Activated CD4-positive, CD25-positive, alpha-beta regulatory T cell (primary cell): Measurements from ENCODE around the gene CALCOCO1.

Experiments
- DNase-seq, 4 experiments: peaks; one replicate each; lab custom pipeline; 2025; lab: John Stamatoyannopoulos, UW

The CALCOCO1 gene

DNA sequence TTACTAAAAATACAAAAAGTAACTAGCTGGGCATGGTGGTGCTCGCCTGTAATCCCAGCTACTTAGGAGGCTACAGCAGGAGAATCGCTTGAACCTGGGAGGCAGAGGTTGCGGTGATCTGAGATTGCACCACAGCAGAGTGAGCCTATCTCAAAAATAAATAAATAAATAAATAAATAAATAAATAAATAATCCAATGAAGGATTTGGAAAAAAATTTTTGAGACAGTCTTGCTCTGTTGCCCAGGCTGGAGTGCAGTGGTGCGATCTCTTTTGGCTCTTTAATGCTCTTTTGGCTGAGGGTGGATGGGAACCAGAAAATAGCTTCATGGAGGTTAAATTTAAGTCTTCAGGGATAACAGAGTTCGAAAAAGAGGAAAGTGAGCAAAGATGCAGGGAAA is 63.1 kb downstream of the CALCOCO1 start:
- DNase-seq = no peak

DNA sequence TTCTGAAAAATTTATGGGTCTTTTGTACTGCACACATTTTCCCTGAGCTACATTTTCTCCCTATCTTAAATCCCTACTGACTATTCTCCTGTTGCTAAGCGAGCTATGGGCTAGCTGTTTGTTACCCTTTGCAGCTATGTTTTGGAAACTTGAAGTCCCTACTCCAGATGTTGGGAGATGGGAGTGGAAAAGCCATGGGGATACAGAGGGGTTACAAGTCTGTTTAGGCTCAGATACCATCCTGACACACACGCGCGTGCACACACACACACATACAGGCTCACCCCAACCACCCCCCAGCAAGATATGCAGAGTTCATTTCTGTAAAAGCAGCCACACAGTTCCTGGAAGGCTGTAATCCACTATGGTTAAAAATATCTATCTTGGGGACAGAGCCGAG is 67.2 kb downstream of the CALCOCO1 start:
- DNase-seq = no peak

DNA sequence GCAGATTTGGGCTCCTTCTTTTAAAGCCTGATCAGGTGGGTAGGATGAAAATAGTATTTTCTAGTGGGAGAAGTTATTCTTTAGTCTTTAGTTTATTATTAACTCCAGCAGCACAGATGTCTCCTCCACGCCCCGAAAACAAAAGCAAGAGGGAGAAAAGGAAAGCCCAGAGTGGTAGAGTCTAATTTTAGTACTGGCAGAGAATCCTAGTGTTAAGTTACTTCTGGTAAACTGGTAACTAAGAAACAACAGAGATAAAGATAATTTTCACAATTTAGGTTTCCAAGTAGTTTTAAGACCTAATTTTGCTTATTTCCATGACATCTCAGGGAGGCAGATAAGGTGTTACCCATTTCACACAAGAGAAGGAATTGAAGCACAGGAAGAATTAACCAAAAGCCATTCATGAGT is 67.7 kb downstream of the CALCOCO1 start:
- DNase-seq = no peak

DNA sequence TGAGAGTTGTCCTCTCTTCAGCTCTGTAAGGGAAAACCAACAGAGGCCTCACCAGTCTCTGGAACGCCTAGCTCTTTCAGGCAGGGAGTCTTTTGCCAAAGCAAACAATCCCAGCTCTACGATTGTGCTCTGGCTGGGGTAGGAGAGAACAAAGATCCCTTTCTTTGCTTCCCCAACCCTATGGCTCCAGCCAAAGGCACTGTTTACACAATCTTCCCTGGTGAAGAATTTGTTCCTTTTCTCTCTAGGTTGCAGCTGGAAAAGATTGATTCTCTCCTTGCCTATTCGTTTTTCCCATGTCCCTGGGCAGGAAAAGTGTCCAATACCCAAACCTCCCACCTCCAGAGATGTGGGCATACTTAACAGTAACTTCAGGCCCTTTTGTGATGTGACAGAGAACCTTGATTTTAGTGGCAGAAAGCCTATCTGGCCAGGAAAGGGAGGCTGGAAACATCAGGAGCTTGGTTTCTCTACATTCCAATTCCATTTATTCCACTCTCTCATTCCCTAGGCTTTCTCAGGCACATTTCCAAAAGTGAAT is 68.2 kb downstream of the CALCOCO1 start:
- no peak for DNase-seq
